Peyer's patch (tissue), 4 donors: ENCODE measurements around the gene TMEM117.

Experiments
- CTCF ChIP-seq, 6 experiments: fragments of 450-650 bp in 4 of 6; fragments of 200-600 bp in 2 of 6; sonication (generic) in 1 of 6; IDR thresholded peaks; one replicate each; pipeline ENCODE4 v1.5.1; 2017 to 2019; ENCODE audit warnings: antibody characterized with exemption in 6 of 6, mild to moderate bottlenecking in 3 of 6, moderate library complexity in 1 of 6
- POLR2A ChIP-seq, 2 donors: fragments of 450-650 bp; IDR thresholded peaks; one replicate each; pipeline ENCODE4 v1.5.1; 2017; ENCODE audit warnings: antibody characterized with exemption in 2 of 2, mild to moderate bottlenecking in 2 of 2, moderate library complexity in 2 of 2

GRCh38 chr12:44021471-44021971 lies 185.6 kb downstream of the TMEM117 start:
- TF ChIP-seq CTCF (IDR thresholded peaks at IDR 0.05) (no peak), POLR2A (IDR thresholded peaks at IDR 0.05) (no peak)
